ENCODE measurements around the gene MARK1. TPM values are rescaled to one million over a fixed set of nuclear protein-coding genes. Genes with fewer than 3 reads are reported as not detected.

The MARK1 gene
- total RNA-seq, 3 donors from 2014 or later, result 0.05 TPM; not detected in 1

- ATAC-seq (no peak), DNase-seq (no peak)
- Mint-ChIP-seq H3K4me1 (ENCODE audit: low read depth) (no peaks in the 10 kb centered on the region), H3K9me3 (peaks cover 6% of the 10 kb centered on the region), H3K27me3 (ENCODE audit: low read depth) (peaks cover 2% of the 10 kb centered on the region), H3K4me3 (no peak overlapping the region), H3K36me3 (ENCODE audit: insufficient read depth) (no peaks in the 10 kb centered on the region)
These were observed 183.3 kb downstream of the MARK1 start for GRCh38 chr1:220711056-220711809.

Other genes starting within 250 kb of the MARK1 start
- under 1 TPM; 0.18 to 0.27 (median 0.18) TPM for gene C1orf115, start 162.2 kb downstream of the MARK1 start, total RNA-seq
- under 1 TPM in 1 of 3 donors, not detected in 2; 0.29 TPM for gene MTARC2, start 220.2 kb downstream of the MARK1 start, total RNA-seq

All from activated T-cell treated with anti-CD3 and anti-CD28 coated beads, Interleukin-2, amount 50 U/mL, for 4 hours (primary cell).